HG02885 (cell line): Measurements from ENCODE around the gene BEND3.
"Not testable (repeated sequence)": the region's sequence is repeated elsewhere in the genome, so short reads cannot be mapped to it uniquely, and the experiment has no call there.

Experiments used
- ATAC-seq: cut with Tn5 transposase; IDR thresholded peaks from one replicate; pipeline ENCODE4 v1.9.1; 2021; ENCODE audit warnings: mild to moderate bottlenecking; ENCODE audit not compliant: unreplicated experiment, poor library complexity

BEND3 gene

DNA sequence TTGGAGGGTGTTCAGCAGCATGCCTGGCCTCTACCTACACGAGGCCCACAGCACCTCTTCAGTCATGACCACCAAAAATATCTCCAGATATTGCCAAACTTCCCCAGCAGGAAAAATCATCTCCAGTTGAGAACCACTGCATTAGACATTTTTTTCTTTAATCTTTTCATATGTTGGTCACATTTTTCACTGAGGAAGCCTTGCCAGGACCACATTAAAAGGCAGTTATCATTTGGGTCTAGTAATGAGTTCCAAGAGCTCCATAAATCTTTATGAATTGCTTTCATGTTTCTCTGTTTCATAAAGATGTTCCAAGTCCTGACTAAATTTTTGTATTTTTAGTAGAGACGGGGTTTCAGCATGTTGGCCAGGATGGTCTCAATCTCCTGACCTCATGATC is 58.5 kb downstream of the BEND3 start:
- ATAC-seq: no peak

DNA sequence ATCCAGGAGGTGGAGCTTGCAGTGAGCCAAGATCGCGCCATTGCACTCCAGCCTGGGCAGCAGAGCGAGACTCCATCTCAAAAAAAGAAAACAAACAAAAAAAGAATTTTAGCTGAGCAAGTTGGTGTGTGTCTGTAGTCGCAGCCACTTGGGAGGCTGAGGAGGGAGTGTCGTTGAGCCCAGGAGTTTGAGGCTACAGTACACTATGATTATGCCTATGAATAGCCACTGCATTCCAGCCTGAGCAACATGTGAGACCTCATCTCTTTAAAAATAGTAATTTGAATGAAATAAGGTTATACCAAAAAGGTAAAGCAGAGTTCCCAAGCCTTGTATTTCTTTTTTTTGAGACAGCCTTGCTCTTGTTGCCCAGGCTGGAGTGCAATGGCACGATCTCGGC is 67.5 kb downstream of the BEND3 start:
- no peak for ATAC-seq

GRCh38 chr6:107045826-107046675 is 69.3 kb downstream of the BEND3 start:
- ATAC-seq: no peak

- ATAC-seq: no peak
Measured at GRCh38 chr6:107033126-107033525, 82.2 kb downstream of the BEND3 start.

DNA sequence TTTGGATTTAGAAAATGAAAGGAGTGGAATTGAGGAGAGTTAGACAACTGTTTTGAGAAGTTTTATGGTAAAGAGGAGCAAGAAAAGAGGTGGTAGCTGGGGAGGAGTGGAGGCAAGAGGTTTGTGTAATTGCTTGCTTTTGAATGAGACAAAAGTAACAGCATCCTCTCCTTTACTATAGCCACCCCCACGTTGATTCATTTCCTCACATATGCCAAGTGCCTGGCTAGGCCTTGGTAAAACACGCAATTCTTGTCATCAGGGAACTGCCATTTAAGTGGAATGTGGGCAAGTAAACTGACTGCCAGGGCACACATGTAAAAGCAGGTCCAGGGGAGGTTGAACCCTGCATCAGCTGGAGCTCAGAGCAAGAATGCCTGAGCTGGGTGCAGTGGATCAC is 83.3 kb downstream of the BEND3 start:
- no peak for ATAC-seq

DNA sequence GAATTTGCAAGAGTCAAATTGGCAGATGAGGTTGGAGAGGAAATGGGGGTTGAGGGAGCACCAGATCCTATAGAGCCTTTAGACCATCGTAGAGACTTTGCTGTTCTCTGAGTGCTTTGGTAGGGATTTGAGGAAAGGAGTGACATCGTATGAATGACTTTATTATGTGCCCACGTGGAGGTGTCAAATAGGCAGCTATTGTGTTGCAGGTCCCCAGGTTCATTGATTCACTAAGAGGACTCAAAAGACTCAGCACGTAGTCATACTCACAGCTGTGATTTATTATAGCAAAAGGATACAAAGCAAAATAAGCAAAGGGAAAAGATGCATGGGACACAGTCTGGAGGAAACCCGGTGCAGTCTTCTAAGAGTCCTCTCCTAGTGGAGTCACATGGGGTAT is 85.2 kb downstream of the BEND3 start:
- ATAC-seq: no peak

- no peak for ATAC-seq
Measured at GRCh38 chr6:107026965-107027364, 88.3 kb downstream of the BEND3 start.

- no peak for ATAC-seq
Measured at GRCh38 chr6:107021446-107022185, 93.7 kb downstream of the BEND3 start.

GRCh38 chr6:107020239-107020638 is 95.1 kb downstream of the BEND3 start:
- ATAC-seq: no peak

DNA sequence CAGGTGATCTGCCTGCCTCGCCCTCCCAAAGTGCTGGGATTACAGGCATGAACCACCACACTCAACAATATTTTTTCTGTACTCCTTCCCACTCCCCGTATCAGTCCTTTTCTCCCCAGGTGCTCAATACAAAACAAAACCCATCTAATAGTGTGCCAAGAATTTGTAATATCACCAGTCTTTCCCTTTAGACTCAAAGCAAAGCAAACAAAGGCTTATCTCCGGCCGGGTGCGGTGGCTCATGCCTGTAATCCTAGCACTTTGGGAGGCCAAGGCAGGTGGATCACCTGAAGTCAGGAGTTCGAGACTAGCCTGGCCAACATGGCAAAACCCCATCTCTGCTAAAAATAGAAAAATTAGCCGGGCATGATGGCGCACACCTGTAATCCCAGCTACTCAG is 95.7 kb downstream of the BEND3 start:
- ATAC-seq: not testable (repeated sequence)

DNA sequence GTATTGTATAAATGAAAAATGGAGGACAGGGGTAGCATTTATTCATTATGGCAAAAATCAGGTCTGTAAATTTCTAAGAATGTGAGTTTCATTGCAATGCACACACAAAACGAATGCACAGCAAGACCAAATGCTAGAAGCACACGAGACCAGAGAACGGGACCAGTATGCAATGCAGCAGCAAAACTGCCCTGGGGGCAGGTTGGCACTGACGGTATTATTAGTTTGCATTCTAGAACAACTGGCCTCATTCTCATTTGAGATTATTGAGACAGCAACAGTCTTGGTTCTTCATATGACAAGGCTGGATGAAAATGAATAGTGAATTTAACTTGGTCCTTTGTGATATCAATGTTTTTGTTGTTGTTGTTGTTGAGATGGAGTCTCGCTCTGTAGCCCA is 96.3 kb downstream of the BEND3 start:
- no peak for ATAC-seq
